Ishikawa (cell line): ENCODE results near the gene DIP2C.

Experiments
- CEBPB ChIP-seq: IDR thresholded peaks from 2 replicates; pipeline ENCODE4 v1.6.1; 2012
- CREB1 ChIP-seq: IDR thresholded peaks from 2 replicates; pipeline ENCODE4 v1.6.1; 2012; ENCODE audit warnings: low read depth
- EGR1 ChIP-seq: IDR thresholded peaks from 2 replicates; pipeline ENCODE4 v1.6.1; 2012
- EP300 ChIP-seq: IDR thresholded peaks from 2 replicates; pipeline ENCODE4 v1.6.1; 2012; ENCODE audit warnings: borderline replicate concordance
- FOXM1 ChIP-seq: IDR thresholded peaks from 2 replicates; pipeline ENCODE4 v1.6.1; 2012; ENCODE audit warnings: low read depth, borderline replicate concordance
- MAX ChIP-seq: IDR thresholded peaks from 2 replicates; pipeline ENCODE4 v1.6.1; 2012
- NFIC ChIP-seq: IDR thresholded peaks from 2 replicates; pipeline ENCODE4 v1.6.1; 2012
- RAD21 ChIP-seq: IDR thresholded peaks from 2 replicates; pipeline ENCODE4 v1.6.1; 2012; ENCODE audit warnings: low read depth
- REST ChIP-seq: IDR thresholded peaks from 2 replicates; pipeline ENCODE4 v1.6.1; 2012; ENCODE audit warnings: low read depth, mild to moderate bottlenecking
- TAF1 ChIP-seq: IDR thresholded peaks from 2 replicates; pipeline ENCODE4 v1.6.1; 2012; ENCODE audit warnings: low read depth, mild to moderate bottlenecking
- TCF12 ChIP-seq: IDR thresholded peaks from 2 replicates; pipeline ENCODE4 v1.6.1; 2012; ENCODE audit warnings: low read depth
- TEAD4 ChIP-seq: IDR thresholded peaks from 2 replicates; pipeline ENCODE4 v1.6.1; 2012
- USF1 ChIP-seq: IDR thresholded peaks from 2 replicates; pipeline ENCODE4 v1.6.1; 2012
- YY1 ChIP-seq: IDR thresholded peaks from 2 replicates; pipeline ENCODE4 v1.6.1; 2012; ENCODE audit warnings: low read depth
- ZBTB7A ChIP-seq: IDR thresholded peaks from 2 replicates; pipeline ENCODE4 v1.6.1; 2012; ENCODE audit warnings: low read depth

The DIP2C gene

GRCh38 chr10:386771-387592, 302.5 kb downstream of the DIP2C start:
- TF ChIP-seq EP300 (no peak), TAF1 (no peak), USF1 (no peak), FOXM1 (no peak), NFIC (no peak)

- no peak for TF ChIP-seq CREB1
- no peak for TF ChIP-seq EP300
- no peak for TF ChIP-seq USF1
- no peak for TF ChIP-seq REST
- TF ChIP-seq YY1: no peak
- TF ChIP-seq CEBPB: no peak
- no peak for TF ChIP-seq TCF12
- no peak for TF ChIP-seq TEAD4
- TF ChIP-seq NFIC: no peak
- no peak for TF ChIP-seq TAF1
- TF ChIP-seq ZBTB7A: no peak
- no peak for TF ChIP-seq FOXM1
- TF ChIP-seq MAX: no peak
- no peak for TF ChIP-seq EGR1
- TF ChIP-seq RAD21: no peak
Observed at GRCh38 chr10:385571-386300, 303.7 kb downstream of the DIP2C start.

- no peak for TF ChIP-seq EP300
- TF ChIP-seq USF1: no peak
- no peak for TF ChIP-seq TEAD4
- no peak for TF ChIP-seq TAF1
- no peak for TF ChIP-seq CREB1
- TF ChIP-seq REST: no peak
- no peak for TF ChIP-seq EGR1
- TF ChIP-seq TCF12: no peak
Observed at GRCh38 chr10:384538-385305, 304.7 kb downstream of the DIP2C start.

- no peak for TF ChIP-seq REST
- TF ChIP-seq CEBPB: no peak
- TF ChIP-seq ZBTB7A: no peak
- TF ChIP-seq EGR1: no peak
- no peak for TF ChIP-seq FOXM1
- TF ChIP-seq TAF1: no peak
- TF ChIP-seq CREB1: no peak
- no peak for TF ChIP-seq YY1
- no peak for TF ChIP-seq TEAD4
- no peak for TF ChIP-seq MAX
- no peak for TF ChIP-seq TCF12
- no peak for TF ChIP-seq USF1
- TF ChIP-seq RAD21: no peak
- TF ChIP-seq EP300: no peak
Observed at GRCh38 chr10:383519-383918, 305.9 kb downstream of the DIP2C start.
